ENCODE data around the gene PRKG1.

GRCh38 chr10:51028420-51028819 lies 45.9 kb upstream of the PRKG1 start:
- TF ChIP-seq POLR2A (IDR thresholded peaks at IDR 0.05; ENCODE audit: low read depth, low read length) = no peak
- no peak for TF ChIP-seq POLR2AphosphoS5 (IDR thresholded peaks at IDR 0.05; ENCODE audit: low read depth, low read length)
